Ovary (tissue), 9 donors: ENCODE measurements around the gene MMS19. TPM values are rescaled to one million over a fixed set of nuclear protein-coding genes. Genes with fewer than 3 reads are reported as not detected.
A peak's percentile ranks its signal among the peaks of the same experiment; 100 is the strongest.

Source experiments
- DNase-seq, 5 donors: peaks; one replicate each; pipeline ENCODE4 v3.0.0-alpha.2; 2019 to 2020
- H3K27ac ChIP-seq, 2 donors: fragments of 200-600 bp; one replicate each; pipeline versions ENCODE4 v1.5.1 to v1.8.0; 2019 to 2022
- H3K27me3 ChIP-seq: fragments of 200-600 bp; one replicate; pipeline ENCODE4 v1.8.0; 2022
- H3K36me3 ChIP-seq: fragments of 200-600 bp; sonication (generic); one replicate; pipeline ENCODE4 v1.5.1; 2019
- H3K4me1 ChIP-seq: one replicate; pipeline ENCODE4 v1.8.1; 2013; ENCODE audit warnings: mild to moderate bottlenecking, moderate library complexity; ENCODE audit not compliant: insufficient read depth
- H3K4me3 ChIP-seq: fragments of 200-600 bp; sonication (generic); one replicate; pipeline ENCODE4 v1.5.1; 2017
- H3K9me3 ChIP-seq, 2 donors: fragments of 200-600 bp in 1 of 2; sonication (generic) in 1 of 2; one replicate each; pipeline versions ENCODE4 v1.5.1 to v1.8.1; 2013 to 2019; ENCODE audit warnings: mild to moderate bottlenecking in 1 of 2, moderate library complexity in 1 of 2
- CTCF ChIP-seq, 3 donors: fragments of 450-650 bp in 2 of 3; fragments of 200-600 bp in 1 of 3; IDR thresholded peaks; one replicate each; pipeline versions ENCODE4 v1.5.1 to v1.8.0; 2016 to 2022; ENCODE audit warnings: antibody characterized with exemption in 3 of 3, mild to moderate bottlenecking in 1 of 3
- EP300 ChIP-seq: sonication (generic); formaldehyde crosslinking; IDR thresholded peaks from one replicate; pipeline ENCODE4 v1.6.1; 2017; ENCODE audit warnings: antibody characterized with exemption
- POLR2A ChIP-seq: fragments of 450-650 bp; IDR thresholded peaks from one replicate; pipeline ENCODE4 v1.6.1; 2017; ENCODE audit warnings: antibody characterized with exemption, mild to moderate bottlenecking, moderate library complexity
- WGBS, 3 donors: extraction: QIAGEN DNeasy Blood & Tissue Kit in 1 of 3; methylation state at CpG; one replicate each; pipeline versions ENCODE4 v1.1.5 to v1.1.7; 2013 to 2017; 5-methylcytosine and 5-hydroxymethylcytosine counted together
- intact Hi-C, 4 donors: fragments of 100-400 bp; cut with DNase I; formaldehyde crosslinking; loops; one replicate each; pipeline versions ENCODE4 v1.11.0 to v1.15.1; 2022 to 2023
- polyA plus RNA-seq, 2 donors: library from polyadenylated mRNA; stranded (reverse); fragments of 200-250 nt in 1 of 2; fragments of 350-450 nt in 1 of 2; fragmentation: Illumina TruSeq in 1 of 2; extraction: RNeasy Lipid Tissue Mini Kit (QIAGEN cat#74804) in 1 of 2; gene quantifications; one replicate each; pipeline ENCODE4 v1.2.3, GENCODE V29; 2013 to 2014
- total RNA-seq, 7 donors: library from RNA; depleted of rRNA in 2 of 7; stranded (reverse); fragments of >200 nt in 2 of 7; fragmentation: NEBNext Ultra II Directional in 3 of 7; extraction: Animal tissue kit (Norgen Biotek cat#: 25700) in 3 of 7; gene quantifications; one replicate each; pipeline versions ENCODE4 v1.1.0 to v1.2.4, GENCODE V29; 2016 to 2023
- donor health status: DM: no; HTN: no; CAD: no; lungs with moderate emphysema.
- donor health status: DM: no; HTN: no; CAD: no.
- donor health status: Bipolar disorder and iron deficiency.
- donor health status: DM: yes; HTN: yes; CAD: no.
- donor health status: DM: no; HTN: no; CAD: no.
- donor health status: DM: yes; HTN: yes; CAD: no.

Gene MMS19
- total and polyA plus RNA-seq, 9 donors = 45.3 to 63.6 (median 56.4) TPM

- H3K9me3 ChIP-seq = no peaks in the 10 kb centered on the region
- TF ChIP-seq EP300 (no peak), CTCF (IDR thresholded peaks at IDR 0.05) (no peak), POLR2A (no peak)
- peaks cover 1% of the 10 kb centered on the region for H3K4me1 ChIP-seq
- WGBS, 3 donors = 68 to 74% (median 71%) methylated on average over 3 of the region's 3 CpGs
- H3K36me3 ChIP-seq = no peaks in the 10 kb centered on the region
- DNase-seq = peak in 2 of 5 donors; percentile 30 to 37
- H3K4me3 ChIP-seq = no peak overlapping the region
- no peak overlapping the region for H3K27ac ChIP-seq
- H3K27me3 ChIP-seq = no peaks in the 10 kb centered on the region
- intact Hi-C loops = no loop called here
These were observed 43.7 kb downstream of the MMS19 start for GRCh38 chr10:97454330-97455036.

GRCh38 chr10:97452352-97452751, 45.9 kb downstream of the MMS19 start:
- H3K36me3 ChIP-seq = no peaks in the 10 kb centered on the region
- H3K4me3 ChIP-seq = no peak overlapping the region
- no peaks in the 10 kb centered on the region for H3K9me3 ChIP-seq
- H3K27ac ChIP-seq = no peak overlapping the region
- WGBS, 3 donors = 88 to 92% (median 89%) methylated on average over 6 of the region's 6 CpGs
- intact Hi-C loops = no loop called here
- TF ChIP-seq POLR2A = no peak
- TF ChIP-seq EP300 = no peak
- no peak for TF ChIP-seq CTCF (IDR thresholded peaks at IDR 0.05)
- no peak for DNase-seq
- peaks cover 5% of the 10 kb centered on the region for H3K4me1 ChIP-seq
- H3K27me3 ChIP-seq = no peaks in the 10 kb centered on the region

- Histone ChIP-seq H3K9me3 (no peaks in the 10 kb centered on the region), H3K27ac (no peak overlapping the region), H3K36me3 (no peaks in the 10 kb centered on the region), H3K4me3 (no peak overlapping the region), H3K4me1 (peaks cover 11% of the 10 kb centered on the region), H3K27me3 (no peaks in the 10 kb centered on the region)
- 90 to 95% (median 94%) methylated on average over 17 of the region's 17 CpGs for WGBS, 3 donors
- intact Hi-C loops = no loop called here
- DNase-seq = no peak
- TF ChIP-seq EP300 (no peak), POLR2A (no peak), CTCF (IDR thresholded peaks at IDR 0.05) (no peak)
These were observed 46.6 kb downstream of the MMS19 start for GRCh38 chr10:97451605-97452004.

GRCh38 chr10:97450828-97451227, 47.4 kb downstream of the MMS19 start:
- no peak for TF ChIP-seq POLR2A
- TF ChIP-seq EP300 = no peak
- TF ChIP-seq CTCF (IDR thresholded peaks at IDR 0.05) = no peak
- Histone ChIP-seq H3K27me3 (no peaks in the 10 kb centered on the region), H3K9me3 (no peaks in the 10 kb centered on the region), H3K36me3 (no peaks in the 10 kb centered on the region), H3K4me3 (no peak overlapping the region), H3K27ac (no peak overlapping the region), H3K4me1 (peaks cover 11% of the 10 kb centered on the region)
- 60 to 72% (median 70%) methylated on average over 2 of the region's 2 CpGs for WGBS, 3 donors
- DNase-seq = no peak
- intact Hi-C loops = no loop called here
